Progenitor cell of endocrine pancreas (in vitro differentiated cells): Measurements from ENCODE around the gene CLTRN. TPM values are rescaled to one million over a fixed set of nuclear protein-coding genes. Genes with fewer than 3 reads are reported as not detected.

Experiments used
- DNase-seq: peaks from one replicate; pipeline ENCODE4 v3.0.0; 2021; ENCODE audit warnings: low spot score; ENCODE audit not compliant: unreplicated experiment
- H3K27ac Mint-ChIP-seq: 2 replicates; pipeline ENCODE4 v1.8.0; 2021; ENCODE audit warnings: mild to moderate bottlenecking, moderate library complexity, mixed read lengths
- H3K27me3 Mint-ChIP-seq: 2 replicates; pipeline ENCODE4 v1.8.0; 2021; ENCODE audit warnings: mixed read lengths
- H3K36me3 Mint-ChIP-seq: 2 replicates; pipeline ENCODE4 v1.8.0; 2022; ENCODE audit warnings: mixed read lengths; ENCODE audit not compliant: insufficient read depth
- H3K4me1 Mint-ChIP-seq: 2 replicates; pipeline ENCODE4 v1.8.0; 2021; ENCODE audit warnings: low read depth, mixed read lengths
- H3K4me3 Mint-ChIP-seq: 2 replicates; pipeline ENCODE4 v1.8.0; 2021; ENCODE audit warnings: low read depth, mild to moderate bottlenecking, moderate library complexity, mixed read lengths
- H3K9me3 Mint-ChIP-seq: 2 replicates; pipeline ENCODE4 v1.8.0; 2021; ENCODE audit warnings: low read depth, mixed read lengths
- total RNA-seq: library from RNA; stranded (reverse); gene quantifications from 2 replicates; pipeline ENCODE4 v1.2.1, GENCODE V29; 2021
- TF ChIP-seq, protein P1 (sequence below): fragments of 200-600 bp; sonication (generic); IDR thresholded peaks from one replicate; pipeline ENCODE4 v1.5.0; 2021; ENCODE audit warnings: antibody characterized with exemption, mild to moderate bottlenecking; ENCODE audit not compliant: unreplicated experiment

The CLTRN gene
- total RNA-seq, 1 donor from 2014 or later = 2.1 TPM

GRCh38 chrX:15600049-15600448 lies 64.6 kb downstream of the CLTRN start:
- H3K9me3 Mint-ChIP-seq = peaks cover 9% of the 10 kb centered on the region
- TF ChIP-seq, protein P1, sequence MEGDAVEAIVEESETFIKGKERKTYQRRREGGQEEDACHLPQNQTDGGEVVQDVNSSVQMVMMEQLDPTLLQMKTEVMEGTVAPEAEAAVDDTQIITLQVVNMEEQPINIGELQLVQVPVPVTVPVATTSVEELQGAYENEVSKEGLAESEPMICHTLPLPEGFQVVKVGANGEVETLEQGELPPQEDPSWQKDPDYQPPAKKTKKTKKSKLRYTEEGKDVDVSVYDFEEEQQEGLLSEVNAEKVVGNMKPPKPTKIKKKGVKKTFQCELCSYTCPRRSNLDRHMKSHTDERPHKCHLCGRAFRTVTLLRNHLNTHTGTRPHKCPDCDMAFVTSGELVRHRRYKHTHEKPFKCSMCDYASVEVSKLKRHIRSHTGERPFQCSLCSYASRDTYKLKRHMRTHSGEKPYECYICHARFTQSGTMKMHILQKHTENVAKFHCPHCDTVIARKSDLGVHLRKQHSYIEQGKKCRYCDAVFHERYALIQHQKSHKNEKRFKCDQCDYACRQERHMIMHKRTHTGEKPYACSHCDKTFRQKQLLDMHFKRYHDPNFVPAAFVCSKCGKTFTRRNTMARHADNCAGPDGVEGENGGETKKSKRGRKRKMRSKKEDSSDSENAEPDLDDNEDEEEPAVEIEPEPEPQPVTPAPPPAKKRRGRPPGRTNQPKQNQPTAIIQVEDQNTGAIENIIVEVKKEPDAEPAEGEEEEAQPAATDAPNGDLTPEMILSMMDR = no peak
- H3K27me3 Mint-ChIP-seq = no peaks in the 10 kb centered on the region
- no peak for DNase-seq
- H3K4me1 Mint-ChIP-seq = peaks cover 6% of the 10 kb centered on the region
- no peak overlapping the region for H3K4me3 Mint-ChIP-seq
- no peaks in the 10 kb centered on the region for H3K36me3 Mint-ChIP-seq
- no peak overlapping the region for H3K27ac Mint-ChIP-seq

DNA sequence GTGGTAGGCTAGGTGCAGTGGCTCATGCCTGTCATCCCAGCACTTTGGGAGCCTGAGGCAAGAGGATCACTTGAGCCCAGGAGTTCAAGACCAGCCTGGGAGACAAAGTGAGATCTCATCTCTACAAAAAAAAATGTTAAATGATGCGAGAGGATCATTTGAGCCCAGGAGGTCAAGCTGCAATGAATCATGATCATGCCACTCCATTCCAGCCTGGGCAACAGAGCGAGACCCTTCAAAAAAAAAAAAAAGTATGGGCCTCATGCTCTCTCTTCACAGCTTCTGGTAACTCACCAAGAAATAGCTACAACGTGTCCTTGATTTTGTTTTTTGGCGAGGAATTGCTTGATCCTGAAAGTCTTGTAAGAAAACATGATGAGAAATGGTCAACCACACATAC lies 65.1 kb downstream of the CLTRN start:
- Mint-ChIP-seq H3K36me3 (no peaks in the 10 kb centered on the region), H3K4me3 (no peak overlapping the region), H3K27ac (no peak overlapping the region), H3K9me3 (peaks cover 9% of the 10 kb centered on the region), H3K4me1 (peaks cover 6% of the 10 kb centered on the region), H3K27me3 (no peaks in the 10 kb centered on the region)
- DNase-seq = no peak
- TF ChIP-seq, protein P1 = no peak

DNA sequence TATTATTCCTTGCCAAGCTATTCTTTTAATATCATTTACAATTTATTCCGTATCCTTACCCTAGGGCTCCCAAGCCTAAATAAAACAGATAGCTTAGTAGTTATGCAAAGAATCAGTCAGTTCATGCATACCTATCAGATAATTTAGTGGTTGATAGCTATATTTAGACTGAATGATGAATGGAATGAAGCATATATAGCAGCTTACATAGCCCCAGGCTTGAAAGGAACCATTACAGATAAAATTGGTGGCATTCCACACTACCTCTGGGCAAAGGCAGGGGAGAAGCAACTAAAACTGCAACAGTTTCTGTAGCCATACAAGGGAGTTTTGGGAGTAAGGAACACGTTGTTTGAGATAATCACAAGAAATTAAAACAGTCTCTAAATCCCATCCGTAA lies 66.6 kb downstream of the CLTRN start:
- Mint-ChIP-seq H3K4me1 (peaks cover 6% of the 10 kb centered on the region), H3K27ac (no peak overlapping the region), H3K27me3 (no peaks in the 10 kb centered on the region), H3K9me3 (peaks cover 5% of the 10 kb centered on the region), H3K4me3 (no peak overlapping the region), H3K36me3 (no peaks in the 10 kb centered on the region)
- TF ChIP-seq, protein P1 = no peak
- DNase-seq = no peak

- TF ChIP-seq, protein P1 = peak; percentile 28
- peaks cover 2% of the 10 kb centered on the region for H3K27me3 Mint-ChIP-seq
- H3K27ac Mint-ChIP-seq = no peak overlapping the region
- no peak overlapping the region for H3K4me3 Mint-ChIP-seq
- DNase-seq = no peak
- no peaks in the 10 kb centered on the region for H3K36me3 Mint-ChIP-seq
- H3K4me1 Mint-ChIP-seq = peaks cover 1% of the 10 kb centered on the region
- no peaks in the 10 kb centered on the region for H3K9me3 Mint-ChIP-seq
These were observed 70.2 kb downstream of the CLTRN start for GRCh38 chrX:15594371-15594770.

GRCh38 chrX:15579778-15580747 lies 84.5 kb downstream of the CLTRN start:
- DNase-seq = no peak
- Mint-ChIP-seq H3K4me1 (peaks cover 8% of the 10 kb centered on the region), H3K36me3 (no peaks in the 10 kb centered on the region), H3K4me3 (no peak overlapping the region), H3K27ac (no peak overlapping the region), H3K9me3 (peaks cover 4% of the 10 kb centered on the region), H3K27me3 (no peaks in the 10 kb centered on the region)
- TF ChIP-seq, protein P1 = no peak

Other genes with a start within 250 kb of the CLTRN start
- gene PIR, start 171.5 kb downstream of the CLTRN start, total RNA-seq = 14.9 and 17.0 TPM in 2 replicates
- gene BMX, start 164.0 kb downstream of the CLTRN start, total RNA-seq = not detected in 2 replicates
- 0.09 and 0.67 TPM in 2 replicates for gene ACE2, start 63.8 kb downstream of the CLTRN start, total RNA-seq
- gene CA5B, start 73.5 kb upstream of the CLTRN start, total RNA-seq = 9.3 and 9.7 TPM in 2 replicates
- 19.3 and 24.5 TPM in 2 replicates for gene ZRSR2, start 125.7 kb upstream of the CLTRN start, total RNA-seq
- 82.2 and 82.6 TPM in 2 replicates for gene AP1S2, start 190.0 kb upstream of the CLTRN start, total RNA-seq